Fibroblast of lung (primary cell): ENCODE data around the gene CDCP2. TPM values are rescaled to one million over a fixed set of nuclear protein-coding genes. Genes with fewer than 3 reads are reported as not detected.

ENCODE experiments used
- DNase-seq, 2 donors: peaks; one replicate each; pipeline versions ENCODE4 v3.0.0 to v3.0.0-alpha.2; 2010; ENCODE audit warnings: low read depth in 2 of 2
- H2AFZ ChIP-seq: 2 replicates; pipeline ENCODE4 v1.5.1; 2012; ENCODE audit warnings: low read length, control low read depth, inconsistent platforms
- H3K27ac ChIP-seq: 2 replicates; pipeline ENCODE4 v1.5.1; 2011; ENCODE audit warnings: low read length, control low read depth; ENCODE audit not compliant: insufficient read depth
- H3K27me3 ChIP-seq: 2 replicates; pipeline ENCODE4 v1.5.1; 2011; ENCODE audit warnings: mild to moderate bottlenecking, low read length; ENCODE audit not compliant: control insufficient read depth, insufficient read depth
- H3K36me3 ChIP-seq: 2 replicates; pipeline ENCODE4 v1.5.1; 2011; ENCODE audit warnings: low read length; ENCODE audit not compliant: control insufficient read depth, insufficient read depth
- H3K4me1 ChIP-seq: 2 replicates; pipeline ENCODE4 v1.5.1; 2011; ENCODE audit warnings: low read length; ENCODE audit not compliant: control insufficient read depth, insufficient read depth; ENCODE audit errors: extremely low read depth
- H3K4me2 ChIP-seq: 2 replicates; pipeline ENCODE4 v1.5.1; 2011; ENCODE audit warnings: low read length, control low read depth; ENCODE audit not compliant: insufficient read depth; ENCODE audit errors: extremely low read depth
- H3K4me3 ChIP-seq, 4 experiments: fragments of 200-600 bp in 1 of 4; sonication (generic) in 1 of 4; replicated peaks in 1 of 4; 2 replicates each; pipeline ENCODE4 v1.5.1; 2011 to 2016; ENCODE audit warnings: low read length in 4 of 4, low read depth in 3 of 4, mild to moderate bottlenecking in 3 of 4, control low read depth in 2 of 4, inconsistent platforms in 1 of 4, mixed read lengths in 1 of 4; ENCODE audit not compliant: insufficient read depth in 1 of 4; ENCODE audit errors: control extremely low read depth in 1 of 4
- H3K79me2 ChIP-seq: 2 replicates; pipeline ENCODE4 v1.5.1; 2012; ENCODE audit warnings: mild to moderate bottlenecking, low read length, inconsistent platforms; ENCODE audit not compliant: control insufficient read depth, insufficient read depth
- H3K9ac ChIP-seq: 2 replicates; pipeline ENCODE4 v1.5.1; 2011; ENCODE audit warnings: mild to moderate bottlenecking, low read length, control low read depth; ENCODE audit not compliant: insufficient read depth
- H3K9me3 ChIP-seq: 2 replicates; pipeline ENCODE4 v1.5.1; 2012; ENCODE audit warnings: low read depth, low read length; ENCODE audit not compliant: control insufficient read depth, insufficient read depth
- H4K20me1 ChIP-seq: 2 replicates; pipeline ENCODE4 v1.5.1; 2011; ENCODE audit warnings: low read length; ENCODE audit not compliant: control insufficient read depth, insufficient read depth; ENCODE audit errors: extremely low read depth
- CTCF ChIP-seq, 2 donors: IDR thresholded peaks in 1 of 2; conservative IDR thresholded peaks in 1 of 2; 1 replicate in 1 of 2; 2 replicates in 1 of 2; pipeline ENCODE4 v1.5.1; 2011 to 2012; ENCODE audit warnings: low read length in 2 of 2, control low read depth in 1 of 2, inconsistent platforms in 1 of 2, low read depth in 1 of 2, mild to moderate bottlenecking in 1 of 2
- EZH2 ChIP-seq: IDR thresholded peaks from 2 replicates; pipeline ENCODE4 v1.5.1; 2012; ENCODE audit warnings: low read length, control low read depth, mild to moderate bottlenecking; ENCODE audit errors: missing control alignments
- polyA plus RNA-seq, 2 donors: library from polyadenylated mRNA; depleted of rRNA in 1 of 2; stranded (reverse) in 1 of 2; unstranded in 1 of 2; fragments of >200 nt; gene quantifications; 2 replicates each; pipeline ENCODE4 v1.2.1, GENCODE V29; 2011 to 2012; ENCODE audit warnings: missing spikeins in 1 of 2
- total RNA-seq: library from RNA; depleted of rRNA; stranded (reverse); fragments of >200 nt; gene quantifications from 2 replicates; pipeline ENCODE4 v1.2.1, GENCODE V29; 2014

The CDCP2 gene
- total and polyA plus RNA-seq, 2 donors (not counting 1 experiment from before 2014, with no cell fraction given): not detected

GRCh38 chr1:54086754-54087153, 66.0 kb downstream of the CDCP2 start:
- Histone ChIP-seq H3K9ac (no peak overlapping the region), H3K79me2 (no peaks in the 10 kb centered on the region), H4K20me1 (no peaks in the 10 kb centered on the region), H3K4me1 (no peaks in the 10 kb centered on the region), H3K4me3 (no peak overlapping the region), H3K4me2 (no peak overlapping the region), H3K9me3 (no peaks in the 10 kb centered on the region), H3K27ac (no peak overlapping the region), H3K36me3 (no peaks in the 10 kb centered on the region), H2AFZ (no peak overlapping the region), H3K27me3 (no peaks in the 10 kb centered on the region)
- DNase-seq: no peak
- no peak for TF ChIP-seq CTCF (conservative IDR thresholded peaks at IDR 0.05 in 1 of 2, IDR thresholded peaks at IDR 0.05 in 1 of 2; ENCODE audit: low read depth in 1 of 2, low read length in 2 of 2)
- no peak for TF ChIP-seq EZH2

GRCh38 chr1:54084794-54085193, 68.0 kb downstream of the CDCP2 start:
- Histone ChIP-seq H4K20me1 (no peaks in the 10 kb centered on the region), H3K27ac (no peak overlapping the region), H3K9me3 (no peaks in the 10 kb centered on the region), H3K9ac (no peak overlapping the region), H3K4me3 (no peak overlapping the region), H3K36me3 (no peaks in the 10 kb centered on the region), H3K79me2 (no peaks in the 10 kb centered on the region), H2AFZ (no peak overlapping the region), H3K4me2 (no peak overlapping the region), H3K27me3 (no peaks in the 10 kb centered on the region), H3K4me1 (no peaks in the 10 kb centered on the region)
- DNase-seq: no peak
- TF ChIP-seq CTCF (conservative IDR thresholded peaks at IDR 0.05 in 1 of 2, IDR thresholded peaks at IDR 0.05 in 1 of 2; ENCODE audit: low read depth in 1 of 2, low read length in 2 of 2): no peak
- TF ChIP-seq EZH2: no peak

Other genes starting within 250 kb of the CDCP2 start
- gene IFT25, start 207.3 kb downstream of the CDCP2 start, total RNA-seq: 18.7 and 27.6 TPM in 2 replicates
- 37.6 and 40.4 TPM in 2 replicates for gene IFT25, start 207.3 kb downstream of the CDCP2 start, polyA plus RNA-seq
- gene LRRC42, start 206.7 kb downstream of the CDCP2 start, total RNA-seq: 29.8 and 34.0 TPM in 2 replicates
- 40.5 and 50.2 TPM in 2 replicates for gene LRRC42, start 206.7 kb downstream of the CDCP2 start, polyA plus RNA-seq
- not detected in 2 replicates for gene LDLRAD1, start 134.8 kb downstream of the CDCP2 start, total RNA-seq
- gene LDLRAD1, start 134.8 kb downstream of the CDCP2 start, polyA plus RNA-seq: not detected in 2 replicates
- 217 and 431 TPM in 2 replicates for gene TMEM59, start 99.8 kb downstream of the CDCP2 start, total RNA-seq
- 337 and 480 TPM in 2 replicates for gene TMEM59, start 99.8 kb downstream of the CDCP2 start, polyA plus RNA-seq
- gene TCEANC2, start 99.4 kb downstream of the CDCP2 start, total RNA-seq: 3.6 and 4.0 TPM in 2 replicates
- gene TCEANC2, start 99.4 kb downstream of the CDCP2 start, polyA plus RNA-seq: 3.0 and 3.6 TPM in 2 replicates
- gene CYB5RL, start 47.0 kb upstream of the CDCP2 start, total RNA-seq: 6.6 and 6.7 TPM in 2 replicates
- gene CYB5RL, start 47.0 kb upstream of the CDCP2 start, polyA plus RNA-seq: 4.1 and 5.0 TPM in 2 replicates
- gene MRPL37, start 47.2 kb upstream of the CDCP2 start, total RNA-seq: 39.3 and 43.6 TPM in 2 replicates
- gene MRPL37, start 47.2 kb upstream of the CDCP2 start, polyA plus RNA-seq: 21.7 and 35.2 TPM in 2 replicates